Astrocyte (in vitro differentiated cells and primary cell): Measurements from ENCODE around the gene TMEM178B.

Experiments used
- EZH2 ChIP-seq: IDR thresholded peaks from 2 replicates; pipeline ENCODE4 v1.6.1; 2012; ENCODE audit warnings: mild to moderate bottlenecking, low read length, inconsistent platforms; ENCODE audit not compliant: insufficient read depth
- TF ChIP-seq, protein P1 (sequence below): IDR thresholded peaks from 2 replicates; pipeline ENCODE4 v1.5.1; 2011; ENCODE audit warnings: low read depth, mild to moderate bottlenecking, inconsistent platforms, low read length, moderate library complexity; ENCODE audit not compliant: insufficient read depth

DNA sequence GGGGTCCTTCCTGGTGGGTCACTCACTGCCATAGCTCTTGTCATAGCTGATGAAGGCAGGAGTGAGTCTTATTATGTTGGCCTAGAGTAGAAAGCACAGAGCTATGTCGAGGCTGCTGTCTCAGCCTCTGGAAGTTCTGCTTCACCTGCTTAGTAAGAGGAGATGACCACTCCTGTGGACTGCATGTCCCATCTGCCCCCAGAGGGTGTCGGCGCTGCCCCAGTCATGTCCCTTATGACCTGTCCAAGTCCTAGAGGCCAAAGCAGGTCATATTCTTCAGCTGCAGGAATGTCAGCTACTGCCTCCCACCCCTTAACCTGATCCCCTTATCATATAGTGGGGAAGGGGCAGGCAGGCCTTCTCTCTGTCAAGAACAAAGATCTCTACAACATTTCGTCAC is 405.0 kb downstream of the TMEM178B start:
- TF ChIP-seq, protein P1, sequence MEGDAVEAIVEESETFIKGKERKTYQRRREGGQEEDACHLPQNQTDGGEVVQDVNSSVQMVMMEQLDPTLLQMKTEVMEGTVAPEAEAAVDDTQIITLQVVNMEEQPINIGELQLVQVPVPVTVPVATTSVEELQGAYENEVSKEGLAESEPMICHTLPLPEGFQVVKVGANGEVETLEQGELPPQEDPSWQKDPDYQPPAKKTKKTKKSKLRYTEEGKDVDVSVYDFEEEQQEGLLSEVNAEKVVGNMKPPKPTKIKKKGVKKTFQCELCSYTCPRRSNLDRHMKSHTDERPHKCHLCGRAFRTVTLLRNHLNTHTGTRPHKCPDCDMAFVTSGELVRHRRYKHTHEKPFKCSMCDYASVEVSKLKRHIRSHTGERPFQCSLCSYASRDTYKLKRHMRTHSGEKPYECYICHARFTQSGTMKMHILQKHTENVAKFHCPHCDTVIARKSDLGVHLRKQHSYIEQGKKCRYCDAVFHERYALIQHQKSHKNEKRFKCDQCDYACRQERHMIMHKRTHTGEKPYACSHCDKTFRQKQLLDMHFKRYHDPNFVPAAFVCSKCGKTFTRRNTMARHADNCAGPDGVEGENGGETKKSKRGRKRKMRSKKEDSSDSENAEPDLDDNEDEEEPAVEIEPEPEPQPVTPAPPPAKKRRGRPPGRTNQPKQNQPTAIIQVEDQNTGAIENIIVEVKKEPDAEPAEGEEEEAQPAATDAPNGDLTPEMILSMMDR = no peak
- TF ChIP-seq EZH2 = no peak
